ENCODE results near the gene AGBL4. TPM values are rescaled to one million over a fixed set of nuclear protein-coding genes. Genes with fewer than 3 reads are reported as not detected.

The AGBL4 gene
- total and polyA plus RNA-seq, 2 of the 13 experiments (the other 11 are each of a cell fraction or from before 2014, with no cell fraction given): not detected

DNA sequence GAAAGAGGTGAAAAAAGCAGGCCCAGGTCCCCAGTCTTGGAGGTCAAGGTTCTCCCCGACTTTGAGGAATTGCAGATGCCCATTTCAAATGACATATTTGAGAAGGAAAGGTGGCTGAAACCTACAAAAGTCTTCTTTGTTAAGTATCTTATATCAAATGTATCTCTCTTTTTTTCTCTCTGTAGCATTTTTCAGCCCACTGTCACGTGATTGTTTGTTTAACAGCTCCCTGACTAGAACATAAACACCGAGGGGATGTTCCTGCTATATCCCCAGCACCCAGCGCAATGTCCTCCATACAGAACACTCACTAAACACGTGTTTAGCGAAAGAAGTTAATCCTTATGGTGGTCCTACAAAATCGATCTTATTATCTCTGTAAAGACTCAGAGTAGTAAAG lies 1274.7 kb downstream of the AGBL4 start:
- no peak overlapping the region for H3K4me2 ChIP-seq (ENCODE audit: low read depth, low read length)
- H3K9me3 ChIP-seq (ENCODE audit: low read length): no peaks in the 10 kb centered on the region
- H3K4me3 ChIP-seq (replicated peaks in 1 of 3; ENCODE audit: insufficient read depth in 1 of 3, low read depth in 2 of 3, low read length in 3 of 3): no peak overlapping the region
- ChIA-PET POLR2A (no interaction called here), CTCF (ENCODE audit: low intra/inter-chr PET ratio, low total read pairs) (no interaction called here)
- in situ Hi-C loops (cut with HindIII; ENCODE audit: extremely low pct_ligation_motif_present, low pct_unique_long_range_greater_than_20kb): no loop called here
- DNase-seq (ENCODE audit: low spot score): no peak
- FAIRE-seq: no peak
- H4K20me1 ChIP-seq (ENCODE audit: insufficient read depth, low read length): no peaks in the 10 kb centered on the region
- 46% methylated on average over 7 of the region's 7 CpGs for WGBS (ENCODE audit: low lambda C conversion rate)
- H3K79me2 ChIP-seq (ENCODE audit: insufficient read depth, low read length): no peaks in the 10 kb centered on the region
- ATAC-seq: no peak
- TF ChIP-seq NFE2 (CRISPR knock-in tag; IDR thresholded peaks at IDR 0.05): no peak
- TF ChIP-seq TEAD2 (CRISPR knock-in tag; IDR thresholded peaks at IDR 0.05): no peak
- TF ChIP-seq ZNF710 (CRISPR knock-in tag; IDR thresholded peaks at IDR 0.05; ENCODE audit: borderline replicate concordance): no peak
- TF ChIP-seq DPF2 (CRISPR knock-in tag; IDR thresholded peaks at IDR 0.05; ENCODE audit: borderline replicate concordance, low read depth): no peak
- peak; percentile 60 for TF ChIP-seq RAD51 (IDR thresholded peaks at IDR 0.05; ENCODE audit: borderline replicate concordance)
- TF ChIP-seq ZNF674 (CRISPR knock-in tag; IDR thresholded peaks at IDR 0.05; ENCODE audit: low read depth): no peak
- TF ChIP-seq, protein P1, sequence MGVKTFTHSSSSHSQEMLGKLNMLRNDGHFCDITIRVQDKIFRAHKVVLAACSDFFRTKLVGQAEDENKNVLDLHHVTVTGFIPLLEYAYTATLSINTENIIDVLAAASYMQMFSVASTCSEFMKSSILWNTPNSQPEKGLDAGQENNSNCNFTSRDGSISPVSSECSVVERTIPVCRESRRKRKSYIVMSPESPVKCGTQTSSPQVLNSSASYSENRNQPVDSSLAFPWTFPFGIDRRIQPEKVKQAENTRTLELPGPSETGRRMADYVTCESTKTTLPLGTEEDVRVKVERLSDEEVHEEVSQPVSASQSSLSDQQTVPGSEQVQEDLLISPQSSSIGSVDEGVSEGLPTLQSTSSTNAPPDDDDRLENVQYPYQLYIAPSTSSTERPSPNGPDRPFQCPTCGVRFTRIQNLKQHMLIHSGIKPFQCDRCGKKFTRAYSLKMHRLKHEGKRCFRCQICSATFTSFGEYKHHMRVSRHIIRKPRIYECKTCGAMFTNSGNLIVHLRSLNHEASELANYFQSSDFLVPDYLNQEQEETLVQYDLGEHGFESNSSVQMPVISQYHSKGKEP (CRISPR knock-in tag; IDR thresholded peaks at IDR 0.05): no peak
- no peak for TF ChIP-seq ZNF260 (CRISPR knock-in tag; IDR thresholded peaks at IDR 0.05; ENCODE audit: borderline replicate concordance, low read depth)
- no peaks in the 10 kb centered on the region for H3K36me3 ChIP-seq (replicated peaks in 1 of 2; ENCODE audit: control insufficient read depth in 1 of 2, insufficient read depth in 2 of 2, low read length in 2 of 2)
- H2AFZ ChIP-seq (ENCODE audit: low read length): no peak overlapping the region
- no peaks in the 10 kb centered on the region for H3K27me3 ChIP-seq (ENCODE audit: control insufficient read depth in 1 of 2, insufficient read depth in 2 of 2, low read length in 2 of 2)
- H3K4me1 ChIP-seq (ENCODE audit: insufficient read depth, low read length): peaks cover 26% of the 10 kb centered on the region
- no peak overlapping the region for H3K27ac ChIP-seq (ENCODE audit: extremely low read length, insufficient read depth, low read length)
- intact Hi-C loops (cut with micrococcal nuclease; ENCODE audit: unreplicated experiment): no loop called here
- H3K9ac ChIP-seq (ENCODE audit: insufficient read depth, low read depth, low read length): no peak overlapping the region
- BruUV-seq (replicated peaks): no TSS peak
